GM18861 (cell line): ENCODE data around the gene CYP26B1.
"Not testable (repeated sequence)": the region's sequence is repeated elsewhere in the genome, so short reads cannot be mapped to it uniquely, and the experiment has no call there.

Source experiments
- ATAC-seq: cut with Tn5 transposase; IDR thresholded peaks from one replicate; pipeline ENCODE4 v1.9.1; 2021; ENCODE audit not compliant: unreplicated experiment

The CYP26B1 gene

DNA sequence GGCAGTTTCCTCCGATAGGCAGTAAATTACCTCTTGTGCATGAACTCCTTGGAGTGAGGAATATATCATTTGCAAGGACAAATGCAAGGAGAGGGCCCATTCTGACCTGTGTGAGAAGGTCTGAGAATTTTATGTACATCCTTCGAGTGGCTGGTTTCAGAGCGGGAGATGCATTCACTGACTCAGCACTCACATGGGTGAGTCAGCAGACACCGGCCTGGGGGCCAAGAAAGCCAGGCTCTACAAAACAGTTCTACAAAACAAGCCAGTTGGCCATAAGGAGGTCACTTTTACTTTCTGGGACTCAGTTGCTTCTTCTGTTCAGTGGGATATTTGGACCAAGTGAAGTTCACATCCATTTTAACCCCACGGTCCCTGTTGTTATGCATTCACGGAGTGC, 35.3 kb downstream of the CYP26B1 start:
- ATAC-seq, result no peak

- ATAC-seq, result no peak
These were observed 36.6 kb downstream of the CYP26B1 start for GRCh38 chr2:72111061-72111460.

DNA sequence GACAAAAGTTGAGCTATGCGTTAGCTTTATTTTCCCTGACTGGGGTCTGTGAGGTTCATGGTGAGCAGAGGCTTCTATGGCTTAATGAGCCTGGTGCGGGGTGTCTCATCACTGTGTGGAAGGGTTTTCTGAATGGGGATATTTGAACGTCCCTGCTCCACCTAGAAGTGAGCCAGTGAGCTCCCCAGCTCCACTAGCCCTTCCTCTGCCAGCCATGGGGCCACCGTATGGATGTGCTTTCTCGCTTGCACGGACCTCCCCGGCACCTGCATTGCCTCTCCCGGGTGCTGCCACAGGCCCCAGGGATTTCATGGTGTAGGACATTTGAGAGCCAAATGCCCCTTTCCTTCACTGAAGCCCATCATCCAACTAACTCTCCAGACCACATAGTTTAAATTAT, 37.8 kb downstream of the CYP26B1 start:
- no peak for ATAC-seq

DNA sequence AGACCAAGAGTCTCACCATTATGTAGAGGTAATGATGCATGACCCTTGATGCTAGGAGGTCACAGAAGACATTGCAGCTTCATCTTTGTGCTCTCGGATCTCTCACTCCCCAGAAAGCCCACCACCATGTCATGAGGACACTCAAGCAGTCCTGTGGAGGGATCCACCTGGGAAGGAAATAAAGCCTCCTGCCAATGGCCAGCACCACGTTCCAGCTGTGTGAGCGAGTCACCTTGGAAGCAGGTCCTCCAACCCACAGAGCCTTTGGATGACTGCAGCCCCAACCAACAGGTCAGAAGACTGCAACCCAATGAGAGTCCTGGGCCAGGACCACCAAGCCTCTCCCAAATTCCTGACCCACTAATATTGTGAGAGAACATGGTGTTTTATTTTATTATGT, 38.4 kb downstream of the CYP26B1 start:
- ATAC-seq, result no peak

DNA sequence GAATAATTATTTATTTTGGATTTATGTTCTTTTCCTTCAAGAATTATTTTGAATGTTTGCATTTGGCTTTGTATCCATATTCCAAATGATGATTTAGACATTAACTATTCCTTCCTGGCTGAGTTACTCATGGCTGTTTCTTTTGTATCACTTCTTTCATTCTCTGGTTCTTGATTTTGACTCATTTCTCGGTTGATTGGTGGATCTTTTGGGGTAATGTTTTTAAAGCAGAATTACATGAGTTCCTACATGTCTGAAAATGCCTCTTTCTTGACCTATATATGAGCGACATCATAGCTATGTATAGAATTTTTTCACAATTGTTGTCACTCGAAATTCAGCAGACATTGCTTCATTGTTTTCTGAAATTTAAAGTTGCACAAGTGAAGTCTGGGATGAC, 39.5 kb downstream of the CYP26B1 start:
- ATAC-seq, result no peak

DNA sequence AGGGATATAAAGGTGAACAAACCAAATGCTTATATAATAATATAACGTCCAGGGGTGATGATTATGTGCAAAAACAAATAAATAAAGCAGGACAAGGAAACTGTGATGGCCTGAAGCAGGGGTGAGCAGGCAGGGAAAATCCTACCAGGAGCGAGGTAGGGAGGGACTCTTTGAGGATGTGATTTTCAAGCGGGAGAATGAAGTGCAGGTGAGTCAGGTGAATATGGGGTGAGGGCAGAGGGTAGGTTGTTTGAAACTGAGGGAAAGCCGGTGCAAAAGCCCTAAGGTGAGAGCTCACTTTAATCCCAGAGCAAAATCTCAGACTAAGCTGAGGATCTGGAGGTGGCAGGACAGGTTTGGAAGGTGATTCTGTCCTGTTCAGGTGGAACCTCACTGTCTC, 40.7 kb downstream of the CYP26B1 start:
- ATAC-seq, result no peak

GRCh38 chr2:72104821-72105588, 42.7 kb downstream of the CYP26B1 start:
- ATAC-seq, result no peak

DNA sequence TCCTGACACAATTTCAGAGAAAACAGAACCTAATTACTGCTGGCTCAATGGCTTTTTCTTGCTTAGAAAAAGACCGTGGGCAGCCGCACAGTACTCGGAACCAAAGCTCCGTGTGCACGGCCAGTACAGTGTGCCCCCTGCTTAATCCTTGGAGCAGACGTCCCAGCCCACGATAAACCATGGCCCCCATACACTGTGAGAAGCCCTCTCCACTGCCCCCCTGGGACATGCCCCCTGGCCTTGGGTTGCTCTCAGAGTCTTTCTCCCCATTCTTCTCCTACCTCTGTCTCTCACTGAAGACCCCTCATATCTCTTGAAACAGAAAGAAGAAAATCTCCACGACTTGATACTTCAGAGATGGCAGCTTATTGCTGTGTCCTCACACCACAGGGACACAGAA, 44.0 kb downstream of the CYP26B1 start:
- no peak for ATAC-seq

GRCh38 chr2:72103161-72103560, 44.5 kb downstream of the CYP26B1 start:
- no peak for ATAC-seq

DNA sequence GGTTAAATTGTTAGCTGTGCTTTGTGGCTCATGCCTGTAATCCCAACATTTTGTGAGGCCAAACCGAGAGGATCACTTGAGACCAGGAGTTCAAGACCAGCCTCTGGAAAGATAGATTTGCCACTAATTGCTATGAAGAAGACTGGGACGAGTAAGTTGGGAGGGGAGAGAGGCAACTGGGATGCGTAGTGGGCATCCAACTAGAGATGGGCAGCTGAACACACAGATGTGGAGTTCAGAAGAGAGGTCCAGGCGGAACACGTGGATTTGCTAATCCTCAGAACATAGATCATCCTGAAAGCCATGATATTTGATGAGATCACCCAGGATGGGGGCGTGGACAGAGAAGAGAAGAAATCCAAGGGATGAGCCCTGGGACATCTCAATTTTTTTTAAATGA, 48.7 kb downstream of the CYP26B1 start:
- ATAC-seq, result no peak

GRCh38 chr2:72097276-72097675, 50.4 kb downstream of the CYP26B1 start:
- no peak for ATAC-seq

DNA sequence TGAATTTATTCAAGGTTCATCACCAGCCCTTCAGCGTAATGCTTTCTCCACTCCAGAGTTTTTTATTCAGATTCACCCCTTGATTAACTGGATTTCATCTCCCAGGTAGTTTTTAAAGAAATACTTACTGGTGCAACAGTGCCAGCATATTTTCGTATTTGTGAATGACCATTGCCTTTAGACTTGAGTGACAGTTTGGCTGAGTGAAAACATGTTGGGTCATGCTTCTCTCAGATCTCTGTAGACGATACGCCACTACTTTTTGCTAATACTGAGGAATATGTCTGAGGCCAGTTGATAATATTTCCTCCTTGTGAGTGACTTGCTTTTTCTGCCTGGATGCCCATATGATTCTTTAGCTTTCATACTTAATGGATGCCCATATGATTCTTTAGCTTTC, 51.5 kb downstream of the CYP26B1 start:
- no peak for ATAC-seq

DNA sequence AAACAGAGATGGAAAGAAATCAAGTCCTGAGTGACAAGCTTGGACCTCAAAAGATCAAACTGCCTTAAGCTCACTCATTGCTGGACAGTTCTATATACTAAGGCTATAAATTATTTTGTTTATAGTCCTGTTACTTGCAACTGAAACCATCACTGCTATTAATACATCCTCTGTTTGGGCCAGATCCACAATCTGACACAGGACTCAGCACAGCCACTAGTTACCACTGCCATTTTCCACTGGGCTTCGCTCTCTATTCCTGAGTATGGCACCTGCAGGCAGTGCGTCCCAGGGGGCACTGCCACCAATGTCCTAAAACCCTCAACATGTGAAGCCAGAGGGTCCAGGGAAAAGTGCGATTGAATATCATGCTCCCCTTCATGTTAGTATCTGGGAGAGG, 52.3 kb downstream of the CYP26B1 start:
- ATAC-seq, result no peak

GRCh38 chr2:72094701-72095100, 53.0 kb downstream of the CYP26B1 start:
- ATAC-seq, result no peak

- no peak for ATAC-seq
These were observed 55.6 kb downstream of the CYP26B1 start for GRCh38 chr2:72092111-72092510.

DNA sequence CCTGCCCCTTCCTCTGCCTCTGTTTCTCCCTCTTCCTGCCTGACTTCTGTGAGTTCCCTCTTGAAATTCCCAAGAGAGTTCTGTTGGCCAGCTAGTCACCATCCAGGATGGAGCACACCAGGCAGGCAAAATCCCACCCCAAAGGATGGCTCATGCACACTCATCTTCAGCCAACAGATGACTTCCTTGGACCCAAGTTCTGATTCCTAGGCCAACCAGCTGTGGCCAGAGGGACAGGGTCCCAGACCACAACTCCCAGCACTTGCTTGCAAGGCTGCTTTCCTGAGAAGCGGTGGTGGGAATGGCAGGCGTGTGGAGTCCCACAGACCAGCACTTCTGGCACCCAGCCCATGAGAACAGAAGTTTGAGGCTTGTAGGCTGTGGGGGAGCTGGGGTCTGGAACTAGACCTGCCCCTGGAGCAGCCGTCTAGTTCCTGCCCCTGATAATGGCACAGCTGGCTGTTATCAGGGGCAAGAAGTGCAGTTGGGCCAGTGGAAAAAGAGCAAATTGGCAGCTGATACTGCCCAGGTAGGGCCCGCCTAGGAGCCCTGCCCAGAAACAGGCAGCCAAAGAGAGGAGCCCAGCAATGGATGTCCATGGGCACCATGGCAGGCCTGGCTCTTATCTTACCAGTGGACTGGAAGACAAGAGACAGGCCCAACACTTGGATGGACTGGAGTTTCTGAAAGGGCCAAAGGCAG, 56.7 kb downstream of the CYP26B1 start:
- no peak for ATAC-seq

DNA sequence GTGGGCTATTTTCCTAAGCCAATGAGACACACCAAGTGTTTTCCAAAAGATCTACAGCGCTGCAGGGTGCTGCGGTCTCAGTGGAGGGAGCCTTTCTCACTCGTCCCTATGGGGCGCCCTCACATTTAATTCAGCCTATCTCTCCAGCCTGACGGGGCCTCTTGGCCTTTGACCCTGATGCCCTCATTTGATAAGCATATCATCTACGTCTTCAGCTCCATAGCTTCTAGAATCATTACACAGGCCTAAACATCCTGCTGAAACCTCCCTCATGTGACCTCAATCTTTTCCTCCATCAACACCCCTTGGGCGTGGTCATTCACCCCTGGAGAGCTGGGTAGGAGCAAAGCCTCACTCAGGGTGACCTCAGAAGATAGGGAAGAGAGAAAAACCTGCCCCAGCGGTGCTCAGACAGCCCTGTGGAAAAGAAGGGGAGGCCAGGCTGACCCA, 57.4 kb downstream of the CYP26B1 start:
- no peak for ATAC-seq

GRCh38 chr2:72089537-72089936, 58.1 kb downstream of the CYP26B1 start:
- ATAC-seq, result no peak

DNA sequence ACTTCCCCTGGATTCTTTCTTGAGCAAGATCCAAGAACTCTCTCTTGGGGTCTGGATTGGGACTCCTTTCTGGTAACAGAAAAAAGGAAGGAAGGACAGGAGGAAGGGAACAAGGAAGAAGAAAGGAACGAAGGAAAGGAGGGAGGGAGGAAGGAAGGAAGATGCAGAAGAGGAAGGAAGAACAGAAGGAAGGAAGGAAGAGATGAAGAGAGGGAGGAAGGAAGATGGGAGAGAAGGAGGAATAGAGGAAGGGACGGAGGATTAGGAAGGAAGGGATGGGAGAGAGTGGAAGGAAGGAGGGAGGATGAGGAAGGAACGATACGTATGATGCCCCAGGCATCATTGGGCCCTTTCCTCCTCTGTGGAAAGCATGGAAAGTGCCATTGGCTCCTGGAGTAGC, 58.6 kb downstream of the CYP26B1 start:
- no peak for ATAC-seq

DNA sequence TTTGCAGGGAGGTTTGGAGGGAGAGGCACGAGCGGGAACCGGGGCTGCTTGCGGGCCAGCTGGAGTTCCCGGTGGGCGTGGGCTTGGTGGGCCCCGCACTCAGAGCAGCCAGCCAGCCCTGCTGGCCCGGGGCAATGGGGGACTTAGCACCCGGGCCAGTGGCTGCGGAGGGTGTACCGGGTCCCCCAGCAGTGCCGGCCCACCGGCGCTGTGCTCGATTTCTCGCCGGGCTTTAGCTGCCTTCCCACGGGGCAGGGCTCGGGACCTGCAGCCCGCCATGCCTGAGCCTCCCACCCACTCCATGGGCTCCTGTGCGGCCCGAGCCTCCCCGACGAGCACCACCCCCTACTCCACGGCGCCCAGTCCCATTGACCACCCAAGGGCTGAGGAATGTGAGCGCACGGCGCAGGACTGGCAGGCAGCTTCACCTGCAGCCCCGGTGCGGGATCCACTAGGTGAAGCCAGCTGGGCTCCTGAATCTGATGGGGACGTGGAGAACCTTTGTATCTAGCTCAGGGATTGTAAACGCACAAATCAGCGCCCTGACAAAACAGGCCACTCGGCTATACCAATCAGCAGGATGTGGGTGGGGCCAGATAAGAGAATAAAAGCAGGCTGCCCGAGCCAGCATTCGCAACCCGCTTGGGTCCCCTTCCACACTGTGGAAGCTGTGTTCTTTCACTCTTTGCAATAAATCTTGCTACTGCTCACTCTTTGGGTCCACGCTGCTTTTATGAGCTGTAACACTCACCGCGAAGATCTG, 60.6 kb downstream of the CYP26B1 start:
- not testable (repeated sequence) for ATAC-seq

DNA sequence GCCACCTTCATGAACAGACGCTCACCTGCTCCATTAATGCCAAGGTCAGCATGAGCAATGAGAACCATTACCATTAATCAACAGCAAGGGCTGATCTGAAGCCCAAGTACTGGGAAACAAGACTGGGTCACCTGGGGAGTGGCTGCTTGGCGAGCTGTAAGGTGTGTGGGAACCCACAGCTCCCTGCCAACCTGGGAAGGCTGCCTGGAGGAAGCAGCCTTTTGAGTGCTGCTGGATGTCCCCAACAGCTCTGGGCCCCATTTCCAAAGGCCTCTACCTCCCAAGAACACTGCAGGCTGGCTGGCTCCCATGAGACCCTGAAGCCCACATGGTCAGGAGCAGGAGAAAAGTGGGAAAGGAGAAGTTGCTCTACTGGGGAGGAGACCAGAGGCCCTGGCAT, 62.1 kb downstream of the CYP26B1 start:
- ATAC-seq, result no peak

- ATAC-seq, result no peak
These were observed 62.6 kb downstream of the CYP26B1 start for GRCh38 chr2:72085036-72085435.
